GM21360 (cell line): ENCODE data around the gene JAZF1.

Experiments
- ATAC-seq: cut with Tn5 transposase; IDR thresholded peaks from one replicate; pipeline ENCODE4 v1.9.1; 2021; ENCODE audit warnings: mild to moderate bottlenecking, moderate library complexity; ENCODE audit not compliant: unreplicated experiment

JAZF1 gene

DNA sequence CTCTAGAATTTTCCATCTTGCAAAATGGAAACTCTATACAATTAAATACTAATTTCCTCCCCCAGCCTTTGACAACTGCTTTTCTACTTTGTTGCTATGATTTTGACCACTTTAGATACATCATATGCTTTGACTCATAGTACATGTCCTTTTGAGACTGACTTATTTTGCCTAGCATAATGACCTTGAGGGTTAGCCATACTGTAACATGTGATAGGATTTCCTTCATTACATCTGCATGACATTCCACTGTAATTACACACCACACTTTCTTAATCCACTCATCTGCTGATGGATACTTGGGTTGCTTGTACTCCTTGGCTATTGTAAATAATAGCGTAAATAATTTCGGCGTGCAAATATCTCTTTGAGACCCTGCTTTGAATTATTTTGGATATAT is 127.7 kb downstream of the JAZF1 start:
- ATAC-seq = no peak

DNA sequence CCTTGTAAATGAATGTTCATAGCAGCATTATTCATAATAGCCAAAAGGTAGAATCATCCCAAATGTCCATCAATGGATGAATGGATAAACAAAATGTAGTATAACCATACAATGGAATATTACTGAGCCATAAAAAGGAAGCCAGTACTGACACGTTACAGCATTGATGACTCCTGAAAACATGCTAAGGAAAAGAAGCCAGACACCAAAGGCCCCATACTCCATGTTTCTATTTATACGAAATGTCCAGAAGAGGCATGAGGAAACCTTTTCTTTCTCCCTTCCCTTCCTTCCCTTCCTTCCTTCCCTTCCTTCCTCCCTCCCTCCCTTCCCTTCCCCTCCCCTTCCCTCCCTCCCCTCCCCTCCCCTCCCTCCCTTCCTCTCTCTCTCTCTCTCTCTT is 131.9 kb downstream of the JAZF1 start:
- no peak for ATAC-seq

DNA sequence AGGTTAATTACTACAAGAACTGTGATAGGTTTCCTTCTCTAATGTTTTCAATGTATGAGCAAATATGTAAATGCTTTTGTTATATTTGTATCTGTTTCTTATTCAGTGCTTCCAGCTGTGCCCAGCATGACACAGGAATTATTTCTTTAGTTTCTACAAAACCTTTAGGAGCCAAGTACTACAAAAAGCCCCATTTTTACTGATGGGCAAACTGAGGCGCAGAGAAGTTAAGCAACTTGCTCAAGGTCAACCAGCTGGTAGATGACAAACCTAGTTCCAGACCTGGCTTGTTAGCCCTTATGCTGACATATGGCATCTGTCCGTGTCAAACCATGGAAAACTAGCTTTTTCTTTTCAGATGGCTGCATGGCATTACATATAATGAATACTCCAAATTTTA is 134.6 kb downstream of the JAZF1 start:
- ATAC-seq = no peak

DNA sequence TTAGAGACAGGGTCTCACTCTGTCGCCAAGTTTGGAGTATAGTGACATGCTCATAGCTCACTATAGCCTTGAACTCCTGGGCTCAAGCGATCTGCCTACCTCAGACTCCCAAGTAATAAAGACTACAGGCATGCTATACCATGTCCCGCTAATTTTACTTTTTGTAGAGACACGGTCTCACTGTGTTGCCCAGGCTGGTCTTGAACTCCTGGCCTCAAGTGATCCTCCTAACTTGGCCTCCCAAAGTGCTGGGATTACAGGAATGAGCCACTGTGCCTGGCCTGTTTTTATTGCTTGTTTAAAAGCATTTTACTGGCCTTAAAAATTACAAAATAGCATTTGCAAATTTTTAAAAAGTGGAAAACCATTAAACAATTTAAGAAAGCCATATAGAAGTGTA is 135.0 kb downstream of the JAZF1 start:
- no peak for ATAC-seq

DNA sequence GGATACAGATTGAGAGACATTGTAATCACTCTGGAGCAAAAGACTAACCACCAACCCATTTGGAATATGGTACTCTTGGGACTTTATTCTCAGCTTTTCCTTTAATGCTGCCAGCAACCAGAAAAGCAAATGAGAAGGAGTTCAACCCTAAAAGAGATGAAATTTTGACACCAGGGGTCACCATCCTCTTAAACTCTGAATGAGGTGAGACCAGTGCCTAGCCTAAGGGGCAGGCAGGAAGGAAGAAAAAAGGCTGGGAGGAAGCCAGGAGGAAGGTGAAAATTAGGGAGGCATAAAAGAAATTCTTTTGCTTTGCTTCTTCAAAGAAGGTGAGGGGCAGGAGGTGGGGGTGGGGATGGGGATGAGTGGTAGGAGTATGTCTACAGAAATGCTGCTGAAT is 135.8 kb downstream of the JAZF1 start:
- no peak for ATAC-seq

DNA sequence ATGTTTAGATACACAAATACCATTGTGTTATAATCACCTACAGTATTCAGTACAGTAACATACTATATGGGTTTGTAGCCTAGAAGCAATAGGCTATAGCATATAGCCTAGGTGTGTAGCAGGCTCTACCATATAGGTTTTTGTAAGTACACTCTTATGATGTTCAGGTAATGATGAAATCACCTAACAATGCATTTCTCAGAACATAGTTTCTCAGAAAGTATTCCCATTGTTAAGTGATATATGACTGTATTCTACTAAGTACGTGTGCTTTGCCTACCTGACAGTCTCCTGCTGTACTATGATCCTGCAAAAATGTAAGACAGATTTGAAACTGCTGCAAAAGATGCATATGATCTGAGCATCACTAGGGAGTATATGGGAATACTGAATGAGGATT is 137.9 kb downstream of the JAZF1 start:
- ATAC-seq = no peak

DNA sequence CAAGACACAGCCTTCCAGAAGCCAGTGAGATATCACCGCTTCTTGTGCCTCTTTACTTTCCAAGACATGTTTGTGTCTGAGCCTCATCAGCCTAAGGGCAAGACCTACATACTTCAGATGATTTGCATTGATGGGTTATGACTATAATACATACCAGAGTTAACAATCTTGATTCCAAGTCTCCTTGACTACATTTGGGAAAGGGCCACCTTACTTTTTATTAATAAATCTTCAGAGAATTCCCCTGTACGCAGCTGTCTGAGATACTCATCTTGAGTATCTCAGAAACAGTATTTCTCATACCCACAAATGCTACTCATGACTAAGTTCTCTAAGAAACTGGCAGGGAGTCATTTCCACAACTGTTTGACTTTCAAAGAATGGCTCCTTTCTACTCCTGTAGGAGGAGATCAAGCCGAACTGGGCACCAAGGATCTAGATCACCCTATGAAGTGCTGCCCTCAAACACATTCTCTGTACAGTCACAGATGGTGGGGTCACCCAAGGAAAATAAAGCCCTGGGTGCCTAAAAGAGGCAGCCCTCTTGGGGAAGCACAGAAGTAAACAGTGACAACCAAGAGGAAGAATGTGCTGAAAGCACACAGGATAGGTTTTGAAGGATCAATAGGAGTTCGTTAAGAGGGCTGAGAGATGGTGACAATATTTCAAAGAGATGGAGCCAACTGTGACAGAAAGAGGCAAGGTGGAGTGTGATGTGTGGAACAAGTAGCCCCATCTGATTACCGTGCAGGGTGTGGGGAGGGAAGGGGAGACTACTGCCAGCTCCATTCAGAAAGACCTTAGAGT is 138.9 kb downstream of the JAZF1 start:
- ATAC-seq = no peak

DNA sequence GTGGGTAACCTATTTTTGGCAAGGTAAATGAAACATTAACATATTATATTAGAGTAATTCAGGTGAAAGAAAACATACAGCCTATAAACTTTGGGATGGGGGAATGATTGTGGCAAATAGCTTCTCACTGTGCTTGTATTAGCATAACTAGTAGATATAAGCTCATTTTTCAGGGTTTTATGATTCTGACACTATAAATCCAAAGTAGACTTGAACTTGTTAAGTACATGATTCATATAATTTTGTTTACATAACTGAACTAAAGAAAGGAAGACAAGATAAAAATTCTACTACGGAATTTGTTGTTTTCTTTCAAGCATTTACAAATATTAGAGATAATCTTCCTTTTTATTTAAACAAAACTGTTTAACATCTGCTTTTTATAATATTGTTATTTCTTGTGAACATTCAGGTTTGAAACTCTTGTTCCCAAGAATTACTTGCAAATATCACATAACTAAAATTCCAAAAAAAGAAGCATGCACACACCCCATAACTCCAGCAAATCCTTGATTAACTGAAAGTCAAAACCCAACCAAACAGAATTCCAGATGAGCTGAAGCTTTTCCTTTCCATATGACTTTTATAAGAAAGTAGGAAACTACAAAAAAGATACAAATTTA is 142.3 kb downstream of the JAZF1 start:
- ATAC-seq = no peak

DNA sequence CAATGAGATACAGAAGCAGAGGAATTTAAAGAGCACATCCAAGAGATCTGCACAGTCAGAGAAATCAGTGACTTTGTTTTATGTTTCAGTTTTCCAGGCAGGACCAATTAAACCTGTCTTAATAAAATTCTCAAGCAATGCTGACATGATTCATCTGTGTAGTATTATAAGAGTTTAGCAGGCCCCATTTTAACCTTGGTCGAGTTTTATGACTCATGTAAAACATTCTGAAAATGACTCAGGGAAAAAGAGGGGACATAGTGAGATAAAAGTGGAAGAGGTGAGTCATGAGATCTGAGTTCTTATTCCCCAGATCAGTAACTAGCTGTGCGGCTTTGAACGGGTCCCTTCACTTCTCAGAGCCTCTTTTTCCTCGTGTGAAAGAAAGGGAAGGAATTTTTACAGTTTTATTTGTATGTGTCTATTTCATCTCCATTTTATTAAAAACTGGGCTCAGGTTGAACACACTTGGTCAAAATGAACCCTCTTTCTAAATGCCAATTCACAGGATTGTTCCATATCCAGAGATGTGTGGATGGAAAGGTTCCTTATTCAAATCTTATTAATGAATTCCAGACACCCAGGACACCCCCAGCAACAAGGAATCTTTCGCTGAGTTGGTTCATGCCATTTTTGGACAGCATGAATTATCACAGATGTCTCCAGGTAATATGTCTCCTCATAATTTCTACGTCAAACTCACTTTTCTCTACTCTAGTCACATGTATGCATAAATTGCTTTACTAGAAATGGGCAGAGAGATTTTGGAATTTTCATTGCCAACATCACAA is 143.2 kb downstream of the JAZF1 start:
- ATAC-seq = peak; percentile 94

DNA sequence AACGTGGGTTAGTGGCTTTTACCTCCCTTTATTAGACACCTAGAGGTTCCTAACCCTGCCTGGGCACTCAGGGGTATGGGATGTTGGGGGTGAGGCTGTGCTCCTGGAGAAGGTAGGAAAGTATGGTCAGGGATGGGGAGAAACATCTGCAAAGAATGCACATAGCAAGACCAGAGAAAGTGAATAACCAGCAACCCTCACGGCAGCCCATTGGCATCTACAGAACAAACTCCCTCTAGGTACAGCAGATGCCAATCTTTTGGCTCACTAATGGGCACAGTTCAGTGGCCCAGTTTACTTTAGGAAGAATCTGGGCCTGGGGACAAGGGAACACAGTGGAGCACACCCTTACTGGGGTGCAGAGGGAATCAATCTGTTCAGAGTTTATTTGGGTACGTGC is 143.9 kb downstream of the JAZF1 start:
- no peak for ATAC-seq

DNA sequence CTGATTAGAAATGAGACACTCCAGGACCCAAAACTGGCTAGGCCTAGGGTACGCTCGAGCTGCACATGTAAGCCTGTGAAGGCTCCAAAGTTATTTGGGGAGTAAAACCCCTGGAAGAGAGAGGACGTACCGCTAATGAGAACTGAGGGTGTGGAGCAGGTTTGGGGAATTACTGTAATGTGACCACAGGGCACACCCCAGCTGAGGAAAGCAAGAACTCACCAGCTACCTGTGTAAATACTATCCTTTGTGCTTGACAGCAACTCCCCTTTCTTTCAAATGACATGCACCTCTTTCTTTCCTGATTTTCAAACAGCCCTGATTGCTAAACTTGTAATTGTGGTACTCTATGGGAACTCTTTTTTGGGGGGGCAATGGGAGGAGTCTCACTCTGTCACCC is 147.2 kb downstream of the JAZF1 start:
- ATAC-seq = no peak

DNA sequence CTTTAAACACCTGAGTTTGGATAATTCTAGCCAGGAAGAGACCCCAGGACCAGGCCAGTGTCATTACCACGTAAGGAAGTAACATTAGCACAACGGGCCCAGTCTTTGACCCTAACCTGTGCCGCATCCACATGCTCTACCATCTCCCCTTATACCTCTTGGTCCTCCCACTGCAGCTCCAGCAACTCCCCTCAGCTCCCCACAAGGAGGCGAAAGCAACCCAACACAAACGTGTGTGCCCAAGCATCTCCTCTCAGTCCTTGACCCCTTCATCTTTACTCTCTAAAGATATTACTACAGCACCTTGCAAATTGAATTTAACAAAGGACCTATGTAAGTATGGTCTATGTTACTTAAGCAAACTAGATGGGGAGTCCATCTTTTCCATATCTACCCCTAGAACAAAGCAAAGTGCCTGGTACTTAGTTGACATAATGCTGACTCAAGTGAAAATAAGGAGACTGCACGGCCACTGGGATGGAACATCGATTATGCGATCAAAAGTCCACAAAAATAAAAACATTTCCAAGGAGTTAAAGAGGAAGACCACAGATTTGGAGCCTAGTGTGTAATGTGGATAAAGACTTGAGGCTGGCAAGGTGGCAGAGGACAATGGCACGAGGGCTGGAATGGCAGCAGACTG is 147.7 kb downstream of the JAZF1 start:
- no peak for ATAC-seq

DNA sequence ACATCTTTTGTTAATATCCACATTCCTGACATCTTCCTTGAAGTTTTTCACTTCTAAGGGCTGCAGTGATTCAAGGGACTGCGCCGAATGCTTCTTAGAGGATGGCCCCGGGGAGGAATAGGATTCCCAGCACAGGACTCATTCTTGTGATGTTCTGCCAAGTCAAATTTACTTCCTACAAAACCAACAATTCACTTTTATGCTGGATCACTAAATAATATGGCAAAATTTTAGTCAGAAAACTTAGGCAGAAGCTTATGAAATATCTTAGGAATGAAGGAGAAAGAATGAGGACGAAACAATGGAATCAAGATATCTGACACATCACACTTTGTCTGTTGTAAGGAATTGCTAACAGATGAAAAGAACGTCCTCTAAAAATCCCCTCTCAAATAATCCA is 151.5 kb downstream of the JAZF1 start:
- no peak for ATAC-seq

DNA sequence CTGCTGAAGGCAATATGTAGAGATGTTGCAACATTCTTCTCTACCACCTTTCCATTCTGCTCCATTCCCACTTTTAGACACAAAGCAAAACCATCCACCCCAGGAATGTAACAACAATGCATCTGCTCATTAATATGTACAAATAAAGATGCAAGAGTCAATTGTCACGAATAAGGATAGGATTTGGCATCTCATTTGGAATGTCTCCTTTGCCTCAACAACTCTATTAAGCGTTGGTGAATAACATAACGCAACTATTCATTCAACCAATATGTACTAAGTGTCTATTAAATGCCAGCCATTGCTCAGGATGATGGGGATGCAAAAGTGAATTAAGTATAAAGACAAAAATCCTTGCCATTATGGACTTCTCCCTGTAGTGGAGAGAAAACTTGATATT is 152.1 kb downstream of the JAZF1 start:
- no peak for ATAC-seq

DNA sequence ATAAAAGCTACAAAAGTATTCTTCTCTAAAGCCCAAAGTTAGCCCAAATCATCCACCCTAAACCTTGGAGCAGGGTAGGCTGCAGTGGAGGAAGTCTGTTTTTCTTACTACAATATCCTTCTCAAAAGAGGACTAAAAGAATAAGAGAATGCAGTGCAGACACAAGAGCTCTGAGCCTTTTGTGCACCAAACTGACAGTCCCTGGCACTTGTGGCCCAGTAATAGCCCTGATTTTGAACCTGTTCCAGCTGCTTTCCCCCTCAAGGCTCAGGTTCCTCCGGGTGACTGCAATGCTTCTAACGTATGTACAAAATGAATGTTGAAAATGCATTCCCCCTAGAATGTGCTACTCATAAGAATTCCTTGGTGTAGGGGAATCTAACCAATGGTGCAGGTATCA is 154.4 kb downstream of the JAZF1 start:
- ATAC-seq = no peak

DNA sequence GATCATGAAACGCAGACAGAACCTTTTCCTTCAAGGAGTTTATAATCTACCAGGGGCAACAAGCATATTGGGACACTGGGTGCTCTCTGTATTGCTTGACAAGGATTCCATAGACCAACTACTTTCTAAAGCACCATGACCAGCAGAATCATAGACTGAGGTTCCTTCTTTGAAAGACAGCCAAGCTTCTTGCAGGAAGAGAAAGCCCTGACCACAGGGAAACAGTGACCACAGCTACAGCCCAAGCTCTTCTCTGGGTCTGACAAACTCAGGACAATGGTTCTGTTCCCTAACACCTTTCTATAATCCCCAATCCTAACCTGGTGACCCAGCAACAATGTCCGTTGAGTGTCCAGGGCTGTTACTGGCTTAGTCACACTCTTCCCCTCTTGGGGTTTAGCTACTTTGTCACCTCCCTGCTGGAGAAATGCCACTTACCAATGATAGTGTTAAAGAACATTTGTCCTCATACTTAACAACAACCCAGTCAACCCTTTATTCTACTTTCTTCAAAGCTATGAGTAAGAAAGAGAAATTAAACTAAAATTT is 155.7 kb downstream of the JAZF1 start:
- no peak for ATAC-seq

DNA sequence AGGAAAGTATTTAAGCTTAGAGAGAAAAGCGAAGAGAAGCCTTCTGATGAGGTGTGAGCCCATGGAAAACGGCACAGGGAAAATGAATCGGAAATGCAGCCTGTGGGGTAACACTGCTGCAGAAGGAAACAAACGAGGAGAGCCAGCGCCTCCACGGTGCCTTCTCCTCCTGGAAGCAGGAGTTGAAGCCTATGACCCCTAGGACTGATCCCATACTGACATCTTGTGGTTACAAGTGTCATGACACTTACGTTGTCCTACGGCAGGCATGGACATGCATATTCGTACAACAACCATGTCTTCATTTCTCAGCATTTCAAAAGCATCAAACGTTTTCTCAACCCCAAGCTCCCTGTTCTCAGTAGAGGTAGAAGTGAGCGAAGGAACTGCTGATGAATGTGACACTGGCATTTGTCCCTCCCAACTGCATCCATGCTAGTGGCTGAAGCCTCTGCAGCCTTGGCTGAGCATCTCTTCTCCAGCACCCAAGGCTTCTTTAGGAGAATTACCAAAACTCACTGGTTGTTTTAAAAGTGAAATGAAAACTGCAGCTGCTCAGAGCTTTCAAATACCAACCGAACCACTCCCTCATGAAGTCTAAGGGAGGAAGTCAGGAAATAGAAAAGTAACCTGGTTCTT is 160.2 kb downstream of the JAZF1 start:
- ATAC-seq = no peak

DNA sequence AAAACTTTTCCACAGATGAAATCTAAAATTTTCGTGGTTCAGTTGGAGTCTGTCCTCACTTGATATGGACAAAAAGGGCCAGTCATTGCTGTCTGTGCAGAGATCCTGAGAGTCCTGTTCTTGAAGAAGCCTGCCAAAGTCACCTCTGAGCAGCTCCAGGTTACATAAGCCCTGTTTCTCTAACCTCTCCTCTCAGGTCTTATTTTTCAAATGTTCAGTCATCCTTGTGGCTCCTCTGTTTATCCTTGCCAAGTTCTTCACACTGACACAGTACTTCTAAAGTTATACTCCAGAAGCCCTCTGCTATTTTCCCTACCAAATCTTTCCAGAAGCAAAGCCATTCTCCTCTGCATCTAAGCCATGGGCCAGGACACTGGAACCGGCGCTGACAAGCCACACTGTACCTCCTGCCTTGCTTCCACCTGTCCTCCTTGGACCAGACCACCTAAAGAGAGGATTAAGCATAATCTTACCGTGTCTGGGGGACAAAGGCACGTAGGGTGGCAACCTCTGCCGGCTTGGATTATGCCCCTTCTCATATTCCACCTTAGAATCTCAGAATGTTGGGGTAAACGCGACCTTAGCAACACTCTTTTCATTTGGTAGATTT is 161.6 kb downstream of the JAZF1 start:
- ATAC-seq = no peak

DNA sequence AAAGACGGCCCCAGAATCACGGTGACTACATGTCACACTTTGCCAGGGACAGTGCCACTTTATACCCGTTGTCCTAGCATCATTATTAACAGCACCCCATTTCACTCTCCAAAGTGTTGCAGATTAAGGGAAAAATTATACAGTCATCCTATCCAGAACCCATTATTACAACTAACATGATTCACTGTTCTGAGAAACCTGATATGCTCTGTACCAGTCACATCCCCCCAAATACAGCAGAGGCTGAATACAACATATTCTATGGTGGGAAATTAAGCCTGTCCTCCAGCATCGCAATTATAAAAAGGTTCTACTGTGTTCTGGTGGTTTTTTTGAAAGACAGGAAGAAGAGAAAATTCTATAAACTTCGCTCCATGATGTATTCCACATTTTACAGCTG is 162.1 kb downstream of the JAZF1 start:
- ATAC-seq = no peak

DNA sequence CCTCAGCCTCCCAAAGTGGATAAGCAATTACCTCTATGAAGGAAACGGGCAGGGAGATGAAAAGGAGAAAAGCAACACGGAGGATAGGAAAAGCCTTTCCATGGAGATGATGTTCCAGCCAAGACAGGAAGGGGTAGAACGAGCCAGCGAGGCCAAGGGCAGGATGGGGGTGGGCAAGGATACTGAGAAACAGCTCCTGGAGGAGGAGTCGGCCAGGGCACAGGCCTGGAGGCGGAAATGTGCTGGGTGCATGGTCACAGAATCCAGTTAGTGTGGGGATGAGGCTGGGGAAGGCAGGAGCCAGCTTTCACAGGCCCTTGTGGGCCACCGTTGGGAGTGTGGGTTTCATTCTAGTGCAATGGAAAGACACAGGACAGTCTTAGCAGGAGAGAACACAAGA is 162.6 kb downstream of the JAZF1 start:
- no peak for ATAC-seq
